Measurements from ENCODE around the gene PIGC. TPM values are rescaled to one million over a fixed set of nuclear protein-coding genes. Genes with fewer than 3 reads are reported as not detected.

Gene PIGC
- total RNA-seq, 2 donors from 2014 or later, result 16.5 to 18.4 TPM

DNA sequence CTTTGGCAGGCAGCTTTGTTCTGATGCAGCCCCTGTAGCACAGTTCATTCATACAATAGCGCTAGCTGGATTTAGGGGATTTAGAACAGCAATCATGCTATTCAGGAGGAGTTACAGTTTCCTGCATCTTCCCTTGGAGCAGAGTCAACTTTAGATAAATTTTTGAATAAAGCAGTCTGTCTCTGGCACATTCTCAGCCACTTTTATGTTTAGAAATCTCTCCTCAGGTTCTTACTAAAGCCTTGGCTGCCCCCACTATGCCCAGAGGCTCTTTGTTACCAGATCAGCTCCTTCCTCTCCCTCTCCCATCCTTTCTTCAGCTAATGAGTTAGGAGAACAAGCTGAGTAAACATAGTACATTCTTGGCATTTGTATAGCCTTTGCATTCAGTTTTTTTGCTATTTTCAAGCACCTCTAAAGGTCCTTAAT, 17.0 kb upstream of the PIGC start:
- Histone ChIP-seq H3K4me1 (peaks cover 17% of the 10 kb centered on the region), H3K9me3 (no peaks in the 10 kb centered on the region), H3K27ac (no peak overlapping the region), H3K4me3 (no peak overlapping the region), H3K27me3 (no peaks in the 10 kb centered on the region), H3K36me3 (replicated peaks in 1 of 2; ENCODE audit: insufficient read depth in 1 of 2, low read depth in 2 of 2) (no peaks in the 10 kb centered on the region)
- TF ChIP-seq, protein P1, sequence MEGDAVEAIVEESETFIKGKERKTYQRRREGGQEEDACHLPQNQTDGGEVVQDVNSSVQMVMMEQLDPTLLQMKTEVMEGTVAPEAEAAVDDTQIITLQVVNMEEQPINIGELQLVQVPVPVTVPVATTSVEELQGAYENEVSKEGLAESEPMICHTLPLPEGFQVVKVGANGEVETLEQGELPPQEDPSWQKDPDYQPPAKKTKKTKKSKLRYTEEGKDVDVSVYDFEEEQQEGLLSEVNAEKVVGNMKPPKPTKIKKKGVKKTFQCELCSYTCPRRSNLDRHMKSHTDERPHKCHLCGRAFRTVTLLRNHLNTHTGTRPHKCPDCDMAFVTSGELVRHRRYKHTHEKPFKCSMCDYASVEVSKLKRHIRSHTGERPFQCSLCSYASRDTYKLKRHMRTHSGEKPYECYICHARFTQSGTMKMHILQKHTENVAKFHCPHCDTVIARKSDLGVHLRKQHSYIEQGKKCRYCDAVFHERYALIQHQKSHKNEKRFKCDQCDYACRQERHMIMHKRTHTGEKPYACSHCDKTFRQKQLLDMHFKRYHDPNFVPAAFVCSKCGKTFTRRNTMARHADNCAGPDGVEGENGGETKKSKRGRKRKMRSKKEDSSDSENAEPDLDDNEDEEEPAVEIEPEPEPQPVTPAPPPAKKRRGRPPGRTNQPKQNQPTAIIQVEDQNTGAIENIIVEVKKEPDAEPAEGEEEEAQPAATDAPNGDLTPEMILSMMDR (IDR thresholded peaks at IDR 0.05), result no peak
- no peak for TF ChIP-seq POLR2A (IDR thresholded peaks at IDR 0.05)
- no peak for ATAC-seq
- intact Hi-C loops (cut with DNase I), result no loop called here
- WGBS, 2 donors, result 83 to 89% methylated on average over 1 of the region's 1 CpG
- DNase-seq, result no peak

DNA sequence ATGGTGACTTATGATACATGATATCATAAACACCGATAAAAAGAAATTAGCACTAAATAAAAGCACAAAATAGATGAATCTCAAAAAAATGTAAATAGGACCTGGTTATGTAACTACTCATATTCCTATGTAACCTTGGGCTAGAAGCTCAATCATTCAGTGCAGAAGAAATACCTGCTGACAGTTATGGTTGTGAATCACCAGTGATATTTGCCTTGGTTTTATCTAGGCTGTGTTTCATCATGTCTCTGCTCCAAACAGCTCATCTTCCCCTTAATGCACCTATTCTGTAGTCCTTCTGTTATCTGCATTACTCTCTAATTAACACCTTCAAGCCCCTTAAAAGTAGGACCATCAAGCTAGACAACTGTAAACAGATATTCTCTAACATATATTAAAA, 16.3 kb upstream of the PIGC start:
- no peaks in the 10 kb centered on the region for H3K36me3 ChIP-seq (replicated peaks in 1 of 2; ENCODE audit: insufficient read depth in 1 of 2, low read depth in 2 of 2)
- no peak overlapping the region for H3K27ac ChIP-seq
- no peaks in the 10 kb centered on the region for H3K9me3 ChIP-seq
- peaks cover 10% of the 10 kb centered on the region for H3K4me1 ChIP-seq
- WGBS, 2 donors, result 78 to 81% methylated on average over 1 of the region's 1 CpG
- no peak for ATAC-seq
- DNase-seq, result no peak
- no peak for TF ChIP-seq POLR2A (IDR thresholded peaks at IDR 0.05)
- TF ChIP-seq, protein P1 (IDR thresholded peaks at IDR 0.05), result no peak
- intact Hi-C loops (cut with DNase I), result no loop called here
- H3K27me3 ChIP-seq, result no peaks in the 10 kb centered on the region
- H3K4me3 ChIP-seq, result no peak overlapping the region

DNA sequence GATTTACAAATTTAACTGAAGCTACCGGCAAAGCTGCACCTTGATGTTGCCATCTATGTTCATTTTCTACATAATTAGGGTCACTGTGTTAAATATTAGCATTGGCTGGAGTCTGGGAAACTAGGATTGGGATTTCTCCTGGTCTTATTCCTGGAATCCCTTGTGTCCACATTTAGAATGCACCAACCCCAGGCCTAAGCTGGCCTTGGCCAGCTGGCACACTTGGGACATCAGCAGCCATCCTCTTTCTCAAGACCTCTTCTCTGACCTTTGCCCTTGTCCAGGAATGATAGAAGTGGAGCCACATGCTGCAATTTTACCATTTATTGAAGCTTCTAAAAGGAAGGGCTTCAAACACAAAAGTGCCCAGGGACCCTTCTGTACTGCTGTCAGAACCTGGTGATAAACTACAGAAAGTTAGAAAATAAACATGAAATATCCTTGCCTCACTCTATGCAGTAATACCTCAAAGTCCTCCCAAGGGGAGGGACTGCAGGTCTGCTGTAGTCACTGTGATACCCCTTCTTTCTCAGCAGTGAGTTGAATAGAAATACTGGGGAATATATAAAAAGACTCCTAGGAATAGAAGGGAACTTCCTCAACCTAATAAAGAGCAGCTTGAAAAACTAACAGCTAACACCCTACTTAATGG, 13.7 kb upstream of the PIGC start:
- Histone ChIP-seq H3K27ac (peak overlapping the region in 3 of 4 donors; percentile 4 to 54 (median 6)), H3K36me3 (replicated peaks in 1 of 2; ENCODE audit: insufficient read depth in 1 of 2, low read depth in 2 of 2) (no peaks in the 10 kb centered on the region), H3K4me1 (peaks cover 30% of the 10 kb centered on the region), H3K27me3 (no peaks in the 10 kb centered on the region), H3K9me3 (no peaks in the 10 kb centered on the region), H3K4me3 (no peak overlapping the region)
- WGBS, 2 donors, result 44 to 79% methylated on average over 1 of the region's 1 CpG
- ATAC-seq, result peak; percentile 76
- TF ChIP-seq POLR2A (IDR thresholded peaks at IDR 0.05), result no peak
- TF ChIP-seq, protein P1 (IDR thresholded peaks at IDR 0.05), result no peak
- intact Hi-C loops (cut with DNase I), result no loop called here
- DNase-seq, result peak in 3 of 4 donors; percentile 66 to 73 (median 73)

DNA sequence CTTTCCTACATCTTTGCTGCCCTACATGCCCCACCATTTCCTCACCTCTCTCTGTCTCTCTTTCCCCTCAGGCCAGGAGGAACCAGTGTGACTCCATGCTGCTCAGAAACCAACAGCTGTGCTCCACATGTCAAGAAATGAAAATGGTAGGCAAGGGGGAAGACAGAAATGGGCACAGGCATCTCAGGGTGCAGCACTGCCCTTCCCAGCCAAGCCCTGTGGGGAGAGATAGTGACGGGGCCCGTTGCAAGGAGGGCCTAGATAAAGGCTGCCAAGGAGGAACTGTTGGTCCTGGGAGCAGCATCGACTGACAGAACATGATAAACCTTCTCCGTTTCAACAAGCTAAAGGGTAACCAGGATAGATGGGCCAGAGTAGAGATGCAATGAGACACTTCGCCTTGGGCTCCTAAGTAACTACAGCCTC, 12.5 kb upstream of the PIGC start:
- TF ChIP-seq POLR2A (IDR thresholded peaks at IDR 0.05), result no peak
- TF ChIP-seq, protein P1 (IDR thresholded peaks at IDR 0.05), result no peak
- DNase-seq (no peak), ATAC-seq (no peak)
- Histone ChIP-seq H3K36me3 (replicated peaks in 1 of 2; ENCODE audit: insufficient read depth in 1 of 2, low read depth in 2 of 2) (no peaks in the 10 kb centered on the region), H3K27ac (peak overlapping the region in 1 of 4 donors; percentile 4), H3K4me1 (peaks cover 42% of the 10 kb centered on the region), H3K27me3 (no peaks in the 10 kb centered on the region), H3K4me3 (no peak overlapping the region), H3K9me3 (no peaks in the 10 kb centered on the region)
- 59 to 79% methylated on average over 5 of the region's 5 CpGs for WGBS, 2 donors
- intact Hi-C loops (cut with DNase I), result no loop called here

DNA sequence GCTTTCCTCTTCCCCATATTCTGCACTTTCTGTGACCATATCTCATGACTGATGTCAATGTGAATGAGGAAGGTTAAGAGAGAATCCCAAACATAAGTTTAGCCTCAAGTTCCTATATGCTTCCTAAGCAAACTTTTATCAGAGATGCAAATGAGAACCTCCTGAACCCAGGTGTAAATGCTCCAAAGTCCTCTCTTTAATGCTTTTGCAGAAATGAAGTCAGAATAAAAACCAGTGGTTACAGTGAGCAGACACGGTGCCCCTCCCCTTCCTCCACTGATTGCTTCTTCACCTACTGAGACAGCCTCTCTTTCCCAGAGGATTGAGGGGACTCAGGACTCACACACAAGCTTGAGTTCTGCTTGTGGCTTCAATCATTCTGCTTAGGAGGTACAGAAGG, 11.6 kb upstream of the PIGC start:
- DNase-seq (no peak), ATAC-seq (no peak)
- H3K4me1 ChIP-seq, result peaks cover 51% of the 10 kb centered on the region
- no peak overlapping the region for H3K4me3 ChIP-seq
- WGBS, 2 donors, result 75% methylated on average over 1 of the region's 1 CpG
- no peaks in the 10 kb centered on the region for H3K9me3 ChIP-seq
- TF ChIP-seq POLR2A (IDR thresholded peaks at IDR 0.05), result no peak
- TF ChIP-seq, protein P1 (IDR thresholded peaks at IDR 0.05), result no peak
- intact Hi-C loops (cut with DNase I), result no loop called here
- H3K27ac ChIP-seq, result no peak overlapping the region
- H3K27me3 ChIP-seq, result no peaks in the 10 kb centered on the region
- no peaks in the 10 kb centered on the region for H3K36me3 ChIP-seq (replicated peaks in 1 of 2; ENCODE audit: insufficient read depth in 1 of 2, low read depth in 2 of 2)

Measured in body of pancreas (tissue), 4 donors.